ENCODE measurements around the gene FCAMR. TPM values are rescaled to one million over a fixed set of nuclear protein-coding genes. Genes with fewer than 3 reads are reported as not detected.

FCAMR gene
- total RNA-seq, 4 donors from 2014 or later, result not detected

GRCh38 chr1:206915030-206915735, 55.1 kb downstream of the FCAMR start:
- H3K27me3 ChIP-seq, result no peaks in the 10 kb centered on the region
- TF ChIP-seq POLR2A (IDR thresholded peaks at IDR 0.05) (no peak), CTCF (IDR thresholded peaks at IDR 0.05) (no peak)
- WGBS, 2 donors, result 86 to 88% methylated on average over 15 of the region's 15 CpGs
- no peak overlapping the region for H3K27ac ChIP-seq
- H3K4me1 ChIP-seq, result peaks cover 0 to 8% of the 10 kb centered on the region in 2 donors
- H3K4me3 ChIP-seq (replicated peaks in 1 of 3), result no peak overlapping the region
- DNase-seq, result no peak
- no peaks in the 10 kb centered on the region for H3K36me3 ChIP-seq
- H3K9me3 ChIP-seq, result no peaks in the 10 kb centered on the region
- intact Hi-C loops (cut with DNase I), result loop anchor here (10.0 kb wide), 2 partner anchors 280 to 430 kb away; partner anchors contain the start of gene DYRK3

GRCh38 chr1:206913766-206914537, 56.3 kb downstream of the FCAMR start:
- TF ChIP-seq CTCF (IDR thresholded peaks at IDR 0.05), result no peak
- no peak for TF ChIP-seq POLR2A (IDR thresholded peaks at IDR 0.05)
- H3K9me3 ChIP-seq, result no peaks in the 10 kb centered on the region
- intact Hi-C loops (cut with DNase I), result loop anchor here (5.0 to 10.0 kb wide), 4 partner anchors 52 to 429 kb away; partner anchors contain the start of gene DYRK3
- 81 to 87% methylated on average over 12 of the region's 12 CpGs for WGBS, 2 donors
- no peak overlapping the region for H3K4me3 ChIP-seq (replicated peaks in 1 of 3)
- no peaks in the 10 kb centered on the region for H3K36me3 ChIP-seq
- H3K4me1 ChIP-seq, result peaks cover under 1 to 20% of the 10 kb centered on the region in 2 donors
- no peaks in the 10 kb centered on the region for H3K27me3 ChIP-seq
- no peak for DNase-seq
- no peak overlapping the region for H3K27ac ChIP-seq

GRCh38 chr1:206912445-206913095, 57.7 kb downstream of the FCAMR start:
- no peak for TF ChIP-seq POLR2A (IDR thresholded peaks at IDR 0.05)
- TF ChIP-seq CTCF (IDR thresholded peaks at IDR 0.05), result peak; percentile 66 to 90 (median 84)
- H3K27me3 ChIP-seq, result no peaks in the 10 kb centered on the region
- 24 to 25% methylated on average over 7 of the region's 7 CpGs for WGBS, 2 donors

GRCh38 chr1:206911064-206911663, 59.1 kb downstream of the FCAMR start:
- intact Hi-C loops (cut with DNase I), result loop anchor here (5.0 to 10.0 kb wide), 4 partner anchors 49 to 426 kb away; partner anchors contain the start of gene DYRK3
- Histone ChIP-seq H3K9me3 (no peaks in the 10 kb centered on the region), H3K4me3 (replicated peaks in 1 of 3) (no peak overlapping the region), H3K4me1 (peaks cover 5 to 30% of the 10 kb centered on the region in 2 donors), H3K36me3 (no peaks in the 10 kb centered on the region), H3K27me3 (no peaks in the 10 kb centered on the region), H3K27ac (no peak overlapping the region)
- peak; percentile 51 to 88 (median 72) for TF ChIP-seq CTCF (IDR thresholded peaks at IDR 0.05)
- TF ChIP-seq POLR2A (IDR thresholded peaks at IDR 0.05), result no peak
- DNase-seq, result peak; percentile 37
- WGBS, 2 donors, result 2% methylated on average over 1 of the region's 1 CpG

More at GRCh38 chr1:206912445-206913095, 57.7 kb downstream of the FCAMR start:
- Histone ChIP-seq H3K36me3 (no peaks in the 10 kb centered on the region), H3K27ac (no peak overlapping the region), H3K4me3 (replicated peaks in 1 of 3) (no peak overlapping the region), H3K4me1 (peaks cover 5 to 30% of the 10 kb centered on the region in 2 donors), H3K9me3 (no peaks in the 10 kb centered on the region)
- intact Hi-C loops (cut with DNase I), result loop anchor here (5.0 to 10.0 kb wide), 4 partner anchors 50 to 428 kb away; partner anchors contain the start of gene DYRK3
- DNase-seq, result peak; percentile 73 to 76
